HG03558 (cell line): Measurements from ENCODE around the gene LZTR1.
"Not testable (repeated sequence)": the region's sequence is repeated elsewhere in the genome, so short reads cannot be mapped to it uniquely, and the experiment has no call there.

Source experiments
- ATAC-seq: cut with Tn5 transposase; IDR thresholded peaks from one replicate; pipeline ENCODE4 v1.9.1; 2021; ENCODE audit warnings: moderate number of reproducible peaks; ENCODE audit not compliant: unreplicated experiment; ENCODE audit errors: extremely low read depth

Gene LZTR1

GRCh38 chr22:20994128-20994901 lies 12.2 kb downstream of the LZTR1 start:
- no peak for ATAC-seq

GRCh38 chr22:20994902-20995241 lies 12.8 kb downstream of the LZTR1 start:
- no peak for ATAC-seq

- no peak for ATAC-seq
Observed at GRCh38 chr22:20995329-20996030, 13.4 kb downstream of the LZTR1 start.

GRCh38 chr22:20996031-20996410 lies 13.9 kb downstream of the LZTR1 start:
- ATAC-seq, result no peak

GRCh38 chr22:20996598-20997535 lies 14.8 kb downstream of the LZTR1 start:
- no peak for ATAC-seq

GRCh38 chr22:20997536-20998257 lies 15.6 kb downstream of the LZTR1 start:
- no peak for ATAC-seq

- no peak for ATAC-seq
Observed at GRCh38 chr22:20998411-20999336, 16.6 kb downstream of the LZTR1 start.

GRCh38 chr22:20999350-21000206 lies 17.5 kb downstream of the LZTR1 start:
- no peak for ATAC-seq

- ATAC-seq, result no peak
Observed at GRCh38 chr22:21000207-21000986, 18.3 kb downstream of the LZTR1 start.

GRCh38 chr22:21000987-21001600 lies 19.0 kb downstream of the LZTR1 start:
- ATAC-seq, result no peak

- ATAC-seq, result peak; percentile 59
Observed at GRCh38 chr22:21001601-21002325, 19.7 kb downstream of the LZTR1 start, which contains the start of gene THAP7. THAP7 (minus strand) TSS chr22:21002118; CDS start chr22:21001911, 207 bp downstream.

GRCh38 chr22:21003782-21004181 lies 21.7 kb downstream of the LZTR1 start:
- no peak for ATAC-seq

- ATAC-seq, result not testable (repeated sequence)
Observed at GRCh38 chr22:21009208-21009607, 27.1 kb downstream of the LZTR1 start.

GRCh38 chr22:21009638-21010425 lies 27.7 kb downstream of the LZTR1 start:
- no peak for ATAC-seq

- no peak for ATAC-seq
Observed at GRCh38 chr22:21010426-21011113, 28.5 kb downstream of the LZTR1 start.
